Hindlimb muscle (tissue), 1 donor: ENCODE data around the gene KCTD20. TPM values are rescaled to one million over a fixed set of nuclear protein-coding genes. Genes with fewer than 3 reads are reported as not detected.
"Not testable (repeated sequence)": the region's sequence is repeated elsewhere in the genome, so short reads cannot be mapped to it uniquely, and the experiment has no call there.

Experiments
- DNase-seq: peaks from one replicate; pipeline ENCODE4 v3.0.0-alpha.2; 2013
- polyA plus RNA-seq: library from polyadenylated mRNA; unstranded; fragments of 120-200 nt; gene quantifications from one replicate; pipeline ENCODE4 v1.2.1, GENCODE V29; 2013; ENCODE audit not compliant: insufficient read length

The KCTD20 gene
- polyA plus RNA-seq, 1 donor, result 38.9 TPM

DNA sequence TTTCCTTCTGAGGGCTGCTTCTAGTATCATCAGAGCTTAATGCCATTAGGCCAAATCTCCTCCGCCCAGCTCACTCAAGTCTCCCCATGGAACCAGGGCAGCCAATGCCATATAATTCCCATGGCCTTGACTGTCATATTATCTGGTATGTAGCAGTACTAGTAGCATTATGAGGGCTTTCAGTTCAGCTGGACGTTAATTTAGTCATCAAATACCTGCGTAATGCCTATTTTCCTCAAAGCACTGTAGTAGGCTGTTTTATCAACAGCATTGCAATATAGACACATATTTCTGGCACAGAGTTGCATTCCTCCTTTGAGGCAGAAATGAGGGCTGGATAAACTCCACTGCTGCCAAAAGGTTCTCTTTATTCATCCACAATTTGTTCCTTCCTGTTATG, 1.7 kb downstream of the KCTD20 start:
- no peak for DNase-seq

DNA sequence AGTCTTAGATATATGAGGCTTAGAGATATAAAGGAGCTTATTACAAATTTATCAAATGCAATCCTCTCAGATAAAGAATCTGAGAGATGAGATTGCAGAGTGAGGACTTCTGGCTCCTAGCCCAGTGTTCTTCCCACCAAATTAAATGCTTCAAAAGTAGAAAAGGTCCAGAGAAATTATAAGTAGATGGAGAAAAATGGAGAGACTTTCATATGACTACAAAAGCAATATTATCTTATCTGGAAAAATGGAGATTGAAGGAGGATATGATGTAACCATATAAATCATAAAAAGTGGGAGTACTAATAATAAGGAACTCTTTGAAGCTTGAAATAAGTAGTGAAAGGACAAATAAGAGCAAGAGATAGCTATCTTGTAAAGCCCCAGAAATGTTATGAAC, 2.8 kb downstream of the KCTD20 start:
- DNase-seq, result no peak

DNA sequence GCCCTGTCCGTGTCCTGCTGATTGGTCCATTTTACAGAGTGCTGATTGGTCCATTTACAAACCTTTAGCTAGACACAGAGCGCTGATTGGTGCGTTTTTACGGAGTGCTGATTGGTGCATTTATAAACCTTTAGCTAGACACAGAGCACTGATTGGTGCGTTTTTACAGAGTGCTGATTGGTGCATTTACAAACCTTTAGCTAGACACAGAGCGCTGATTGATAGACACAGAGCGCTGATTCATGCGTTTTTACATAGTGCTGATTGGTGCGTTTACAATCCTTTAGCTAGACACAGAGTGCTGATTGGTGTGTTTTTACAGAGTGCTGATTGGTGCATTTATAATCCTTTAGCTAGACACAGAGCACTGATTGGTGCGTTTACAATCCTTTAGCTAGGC, 6.4 kb downstream of the KCTD20 start:
- DNase-seq, result not testable (repeated sequence)

DNA sequence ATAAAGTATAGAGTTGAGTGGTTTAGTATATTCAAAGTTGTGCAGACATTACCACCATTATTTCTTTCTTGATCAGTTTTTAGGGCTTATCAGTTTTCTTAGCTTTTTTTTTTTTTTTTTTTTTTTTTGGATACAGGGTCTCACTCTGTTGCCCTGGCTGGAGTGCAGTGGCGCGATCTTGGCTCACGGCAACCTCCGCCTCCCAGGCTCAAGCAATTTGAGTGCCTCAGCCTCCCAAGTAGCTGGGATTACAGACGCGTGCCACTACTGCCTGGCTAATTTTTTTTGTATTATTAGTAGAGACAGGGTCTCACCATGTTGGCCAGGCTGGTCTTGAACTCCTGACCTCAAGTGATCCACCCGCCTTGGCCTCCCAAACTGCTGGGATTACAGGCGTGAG, 10.1 kb downstream of the KCTD20 start:
- not testable (repeated sequence) for DNase-seq

DNA sequence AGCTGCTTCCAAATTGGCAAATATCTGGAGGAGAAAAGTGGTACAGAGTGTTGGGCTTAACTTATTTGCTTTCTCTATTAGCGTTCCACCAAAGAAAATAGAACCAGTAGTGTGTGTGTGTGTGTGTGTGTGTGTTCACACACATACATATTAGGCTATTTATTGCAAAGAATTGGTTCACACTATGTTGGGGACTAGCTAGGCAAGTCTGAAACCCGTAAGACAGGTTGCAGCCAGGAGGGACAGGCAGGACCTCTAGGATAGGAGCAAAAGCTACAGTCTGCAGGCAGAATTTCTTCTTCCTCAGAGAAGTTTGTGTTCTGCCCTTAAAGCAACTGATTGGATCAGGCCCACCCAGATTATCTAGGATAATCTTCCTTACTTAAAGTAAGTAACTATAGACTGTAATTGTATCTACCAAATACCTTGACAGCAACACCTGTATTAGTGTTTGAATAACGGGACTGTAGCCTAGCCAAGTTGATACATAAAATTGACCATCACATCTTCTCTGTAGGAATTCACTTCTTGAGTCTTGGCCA, 12.8 kb downstream of the KCTD20 start:
- no peak for DNase-seq

DNA sequence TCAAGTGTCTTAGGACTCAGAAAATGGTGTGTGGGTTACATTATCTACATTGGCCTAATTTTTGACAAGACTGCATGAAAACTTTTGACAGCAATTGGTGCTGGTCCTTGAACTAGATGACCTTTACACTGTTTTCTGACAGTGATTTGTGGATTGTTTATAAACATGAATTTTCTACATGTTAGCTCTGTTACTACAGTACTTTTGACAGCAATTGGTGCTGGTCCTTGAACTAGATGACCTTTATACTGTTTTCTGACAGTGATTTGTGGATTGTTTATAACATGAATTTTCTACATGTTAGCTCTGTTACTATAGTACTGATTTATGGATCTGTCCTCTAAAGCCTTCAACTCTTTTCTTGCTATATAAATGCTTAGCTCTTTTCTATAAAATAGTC, 16.7 kb downstream of the KCTD20 start:
- no peak for DNase-seq

DNA sequence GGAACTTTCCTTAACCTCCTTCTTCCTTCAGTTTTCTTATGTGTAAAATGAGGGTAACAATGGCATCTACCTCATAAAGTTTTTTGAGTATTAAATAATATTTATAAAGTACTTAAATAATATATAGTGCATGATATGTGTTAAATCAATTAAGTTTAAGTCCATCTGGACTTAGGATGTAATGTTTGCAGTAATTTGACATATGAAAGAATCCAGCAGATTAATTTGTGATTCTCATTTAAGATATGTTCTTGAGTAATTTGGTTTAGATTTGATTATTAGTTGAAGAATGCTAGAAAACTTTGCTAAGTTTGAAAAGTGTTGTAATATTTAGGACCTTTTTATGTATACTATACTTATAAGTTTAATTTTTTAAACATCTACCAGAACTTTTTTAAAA, 18.1 kb downstream of the KCTD20 start:
- no peak for DNase-seq

DNA sequence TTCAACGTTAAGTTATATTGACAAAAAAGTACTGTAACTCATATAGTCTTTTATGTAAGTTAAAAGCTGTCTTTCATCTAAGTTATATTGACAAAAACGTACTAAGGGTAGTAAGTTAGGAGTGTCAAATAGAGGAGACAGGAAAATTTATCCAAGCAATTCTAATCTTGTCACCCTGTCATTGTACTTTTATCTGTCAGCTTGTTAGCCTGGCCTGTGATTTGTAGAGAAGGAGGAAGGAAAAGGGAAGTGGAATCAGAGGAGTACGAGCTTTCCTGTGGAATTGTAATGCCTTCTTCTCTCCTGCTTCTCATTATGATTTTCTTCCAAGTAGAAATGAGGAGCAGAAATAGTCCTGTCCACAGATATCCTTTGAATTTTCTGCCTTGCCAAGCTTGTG, 18.8 kb downstream of the KCTD20 start:
- no peak for DNase-seq

DNA sequence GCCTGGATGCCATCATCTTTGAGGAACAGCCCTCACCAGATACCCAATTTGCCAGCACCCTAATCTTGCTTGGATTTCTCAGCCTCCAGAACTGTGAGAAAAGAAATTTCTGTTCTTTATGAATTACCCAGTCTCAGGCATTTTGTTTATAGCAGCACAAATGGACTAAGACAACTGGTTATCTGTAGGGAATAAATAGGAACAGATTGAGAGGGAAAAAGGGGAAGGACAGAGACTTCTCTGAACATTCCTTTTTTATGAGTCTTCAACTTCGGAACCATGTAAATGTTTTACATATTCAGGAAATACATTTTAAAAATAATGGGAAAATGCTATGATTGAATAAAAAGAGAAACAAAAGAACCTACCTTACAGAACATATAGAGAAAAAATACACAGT, 20.9 kb downstream of the KCTD20 start:
- DNase-seq, result no peak

DNA sequence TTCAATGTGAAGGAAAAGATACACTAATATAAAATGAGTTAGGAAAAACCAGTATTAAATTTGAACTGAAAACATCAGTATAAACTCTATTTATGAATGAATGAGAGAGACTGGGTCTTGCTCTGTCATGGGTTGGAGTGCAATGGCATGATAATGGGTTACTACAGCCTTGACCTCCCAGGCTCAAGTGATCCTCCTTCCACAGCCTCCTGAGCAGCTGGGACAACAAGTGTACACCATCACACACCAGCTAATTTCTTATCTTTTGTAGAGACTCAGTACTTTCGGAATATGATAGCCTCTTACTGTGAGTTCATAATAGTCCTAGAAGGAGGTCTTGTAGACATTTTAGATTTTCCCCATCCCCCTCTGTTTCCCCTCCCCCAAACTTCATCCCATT, 21.4 kb downstream of the KCTD20 start:
- no peak for DNase-seq

DNA sequence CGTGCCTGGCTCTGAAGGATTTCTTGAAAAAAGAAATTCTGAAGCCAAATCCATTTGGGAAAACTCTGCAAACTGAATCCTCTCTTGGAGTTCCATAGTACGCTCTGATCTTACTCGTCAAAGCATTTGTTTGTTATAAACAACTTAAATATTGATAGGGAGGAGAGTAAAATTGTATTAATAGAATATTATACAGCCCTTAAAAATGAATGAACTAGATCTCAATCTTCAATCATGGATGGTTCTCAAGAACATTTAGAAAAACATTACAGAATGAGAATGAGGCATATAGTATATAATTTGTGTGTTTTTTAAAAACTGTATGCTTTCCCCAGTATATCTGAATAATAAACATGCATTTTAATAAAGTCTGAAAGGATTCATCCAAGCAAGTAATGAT, 24.8 kb downstream of the KCTD20 start:
- DNase-seq, result no peak

DNA sequence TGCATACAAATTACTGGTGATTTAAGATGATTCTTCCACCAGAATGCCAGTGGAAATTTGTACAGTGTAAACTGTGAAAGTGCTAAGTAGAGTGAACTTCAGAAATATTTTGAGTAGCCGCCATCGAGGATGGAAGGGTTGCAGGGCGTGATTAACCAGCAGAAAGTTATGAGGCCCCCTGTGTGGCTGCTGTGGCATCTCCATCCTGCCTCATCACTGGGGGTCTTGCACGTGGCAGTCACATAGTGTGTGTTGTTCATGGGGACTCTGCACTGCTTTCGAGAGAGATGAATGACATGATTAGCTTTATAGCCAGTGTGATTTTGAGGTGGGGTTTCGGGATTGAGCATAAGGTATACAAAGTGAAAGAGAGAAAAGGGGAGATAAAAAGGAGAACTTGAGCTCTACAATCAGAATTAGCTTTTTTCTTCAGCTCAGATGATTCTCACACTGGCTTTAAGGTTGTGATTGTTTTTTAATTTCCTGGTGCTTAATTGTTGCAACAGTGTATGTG, 26.4 kb downstream of the KCTD20 start:
- no peak for DNase-seq

DNA sequence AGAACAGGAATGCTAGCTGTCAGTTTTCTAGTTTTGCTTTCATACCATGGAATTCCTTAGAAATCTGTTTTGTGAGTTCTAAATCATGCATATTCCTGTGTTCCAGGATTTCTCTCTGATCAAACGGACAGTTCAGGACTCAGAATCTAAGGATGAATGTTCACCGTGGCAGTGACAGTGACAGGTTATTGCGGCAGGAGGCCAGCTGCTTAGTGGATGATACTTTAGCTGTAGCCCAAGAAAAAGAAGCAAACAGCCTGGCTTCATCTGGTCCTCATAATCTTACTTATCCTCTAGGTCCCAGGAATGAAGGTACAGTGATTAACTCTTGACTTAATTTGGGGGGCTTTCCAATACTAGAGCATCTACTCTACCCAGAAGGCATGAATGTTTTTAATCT, 27.1 kb downstream of the KCTD20 start:
- DNase-seq, result no peak

DNA sequence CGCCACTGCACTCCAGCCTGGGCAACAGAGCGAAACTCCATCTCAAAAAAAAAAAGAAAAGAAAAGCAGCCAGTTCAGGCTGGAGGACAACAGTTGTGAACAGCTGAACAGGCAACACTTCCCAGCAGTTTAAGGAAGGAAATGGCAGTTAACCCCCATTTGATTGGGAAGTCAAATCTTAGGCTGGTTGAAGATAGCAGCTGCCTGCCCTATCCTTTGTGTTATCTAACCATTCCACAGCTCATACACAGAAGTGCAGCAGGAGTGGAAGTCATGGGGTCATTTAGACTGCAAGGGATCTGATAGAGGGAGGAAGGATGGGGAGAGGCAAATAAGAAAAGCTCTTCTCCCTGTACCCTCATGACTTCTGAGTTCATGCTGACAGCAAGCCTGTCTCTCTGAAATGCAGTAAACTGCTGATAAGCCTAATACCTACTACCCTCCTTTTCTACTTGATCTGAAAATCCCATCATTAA, 35.3 kb downstream of the KCTD20 start:
- DNase-seq, result no peak

DNA sequence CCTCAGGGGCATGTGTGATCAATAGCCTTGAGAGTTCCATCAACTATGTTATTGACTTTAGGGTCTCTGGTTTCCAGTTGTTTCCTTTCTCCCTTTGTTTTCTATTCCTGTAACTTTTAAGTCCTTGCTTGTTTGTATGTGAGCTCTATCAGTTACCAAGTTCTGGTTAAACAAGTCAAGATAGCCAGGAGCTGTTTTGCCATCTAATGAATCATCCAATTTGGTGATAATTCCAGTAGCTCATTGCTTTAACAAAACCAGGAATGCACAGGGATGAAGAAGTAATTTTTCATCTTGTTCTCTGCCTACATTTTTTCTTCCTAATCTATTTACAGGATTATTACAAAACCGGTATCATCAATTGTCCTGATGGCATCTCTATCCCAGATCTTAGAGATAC, 36.5 kb downstream of the KCTD20 start:
- no peak for DNase-seq

DNA sequence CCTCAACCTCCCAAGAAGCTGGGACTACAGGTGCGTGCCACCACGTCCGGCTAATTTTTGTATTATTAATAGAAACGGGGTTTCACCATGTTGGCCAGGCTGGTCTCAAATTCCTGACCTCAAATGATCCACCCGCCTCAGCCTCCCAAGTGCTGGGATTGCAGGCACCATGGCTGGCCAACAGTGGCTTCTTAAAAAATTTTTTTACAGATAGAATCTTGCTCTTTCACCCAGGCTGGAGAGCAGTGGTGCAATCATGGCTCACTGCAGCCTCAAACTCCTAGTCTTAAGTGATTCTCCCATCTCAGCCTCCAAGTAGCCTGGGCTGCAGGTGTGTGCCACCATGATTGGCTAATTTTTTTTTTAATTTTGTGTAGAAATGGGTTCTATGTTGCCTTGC, 40.5 kb downstream of the KCTD20 start:
- DNase-seq, result not testable (repeated sequence)

DNA sequence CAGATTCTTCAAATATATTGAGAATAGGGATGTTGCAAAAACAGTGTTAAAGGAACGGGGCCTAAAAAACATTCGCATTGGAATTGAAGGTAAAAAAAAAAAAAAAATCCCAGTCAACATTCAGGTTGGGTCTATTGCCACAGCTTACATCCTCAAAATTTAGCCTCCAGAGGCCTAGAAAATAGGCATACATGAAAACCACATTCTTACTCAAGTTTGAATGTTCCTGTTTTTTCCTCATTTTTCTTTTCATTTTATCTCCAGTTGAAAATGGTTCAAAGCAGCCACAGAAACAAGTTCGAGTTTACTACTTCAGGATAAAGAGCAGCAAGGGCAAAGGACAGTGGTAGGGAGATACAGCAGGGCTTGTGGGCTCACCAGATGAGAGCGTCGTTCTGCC, 41.9 kb downstream of the KCTD20 start:
- DNase-seq, result no peak

DNA sequence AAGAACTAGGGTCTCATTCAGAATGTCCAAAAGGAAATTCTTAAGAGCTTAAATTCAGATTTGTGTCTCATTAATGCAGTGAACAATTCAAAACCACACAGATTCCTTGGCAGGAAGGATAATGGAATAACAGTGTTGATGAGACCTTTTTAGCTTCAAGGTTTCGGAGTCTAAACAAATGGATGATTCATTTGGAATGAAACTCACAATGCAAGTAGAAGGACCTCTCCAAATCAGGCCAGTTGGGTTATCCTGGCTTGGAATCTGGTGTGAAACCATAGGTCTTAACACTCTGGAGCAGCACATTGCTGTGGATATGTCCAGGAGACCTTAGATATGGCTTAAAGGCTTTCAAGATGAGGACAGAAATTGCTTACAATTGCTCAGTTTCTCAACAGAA, 44.9 kb downstream of the KCTD20 start:
- DNase-seq, result no peak

DNA sequence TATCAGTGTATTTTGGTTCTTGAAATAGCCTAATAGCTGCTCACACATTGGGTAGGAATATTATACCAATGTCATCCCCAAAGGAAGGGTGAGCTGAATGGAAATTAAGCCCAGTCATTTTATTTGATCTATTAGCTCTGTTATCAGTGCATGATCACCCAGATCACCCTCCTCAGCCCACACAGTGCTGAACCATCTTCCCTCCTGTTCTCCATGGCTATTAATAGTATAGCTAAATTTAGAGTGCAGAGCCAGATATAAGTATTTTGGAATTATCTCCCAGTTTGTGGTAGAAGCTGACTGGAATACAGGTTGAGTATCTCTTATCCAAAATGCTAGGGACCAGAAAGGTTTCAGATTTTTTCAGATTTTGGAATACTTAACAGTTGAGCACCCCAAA, 45.4 kb downstream of the KCTD20 start:
- no peak for DNase-seq

DNA sequence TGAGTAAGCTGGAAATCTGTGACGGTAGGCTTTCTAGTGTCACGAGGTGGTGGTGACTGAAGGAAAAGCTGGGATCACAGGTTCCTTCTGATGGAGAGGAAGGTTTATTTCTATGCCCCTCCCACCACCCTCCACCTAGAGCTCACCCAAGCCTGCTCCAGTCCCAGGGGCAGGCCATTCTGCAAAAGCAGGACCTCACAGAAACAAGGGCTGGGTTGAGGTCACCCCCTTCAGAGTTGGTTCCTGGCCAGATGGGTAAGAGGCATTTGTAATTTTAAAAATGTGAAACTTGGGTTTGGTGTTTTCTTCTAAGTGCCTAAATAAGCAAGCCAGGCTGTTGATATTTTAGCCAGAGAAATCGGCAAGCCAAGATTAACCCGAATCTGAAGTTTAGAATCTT, 46.6 kb downstream of the KCTD20 start:
- no peak for DNase-seq

DNA sequence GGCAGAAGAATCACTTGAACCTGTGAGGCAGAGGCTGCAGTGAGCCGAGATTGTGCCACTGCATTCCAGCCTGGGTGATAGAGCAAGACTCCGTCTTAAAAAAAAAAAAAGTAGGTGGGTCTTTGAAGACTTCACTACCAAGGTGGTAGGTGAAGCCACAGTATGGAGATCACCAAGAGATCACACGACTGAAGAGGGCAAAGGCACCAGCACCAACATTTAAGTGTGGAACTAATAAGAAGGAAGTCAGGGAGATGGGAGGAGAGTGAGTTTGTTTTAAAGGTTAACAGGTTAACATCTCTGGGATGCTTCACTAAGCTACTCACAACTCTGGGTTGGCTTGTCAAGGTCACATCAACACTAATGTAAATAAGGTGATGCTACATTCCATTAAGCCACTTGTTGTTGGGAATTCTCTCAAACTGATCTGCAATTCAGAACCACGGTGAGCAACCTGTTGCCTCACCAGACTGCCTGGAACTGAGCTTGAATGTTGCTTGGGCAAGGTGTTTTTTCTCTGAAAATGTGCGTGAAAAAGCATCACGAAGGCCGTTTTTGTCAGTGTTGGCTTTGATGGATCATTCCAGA, 48.7 kb downstream of the KCTD20 start:
- DNase-seq, result no peak

DNA sequence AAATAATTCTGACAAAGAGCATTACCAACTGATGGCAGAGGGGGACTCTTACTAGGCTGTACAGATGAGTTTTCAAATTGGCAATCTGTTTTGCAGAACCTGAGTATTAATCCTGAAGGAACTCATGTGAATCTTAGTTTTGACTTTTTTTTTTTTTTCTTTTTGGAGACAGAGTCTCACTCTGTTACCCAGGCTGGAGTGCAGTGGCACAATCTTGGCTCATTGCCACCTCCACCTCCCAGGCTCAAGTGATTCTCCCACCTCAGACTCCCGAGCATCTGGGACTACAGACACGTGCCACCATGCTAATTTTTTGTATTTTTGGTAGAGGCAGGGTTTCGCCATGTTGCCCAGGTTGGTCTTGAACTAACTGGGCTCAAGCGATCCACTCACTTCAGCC, 49.3 kb downstream of the KCTD20 start:
- DNase-seq, result no peak

DNA sequence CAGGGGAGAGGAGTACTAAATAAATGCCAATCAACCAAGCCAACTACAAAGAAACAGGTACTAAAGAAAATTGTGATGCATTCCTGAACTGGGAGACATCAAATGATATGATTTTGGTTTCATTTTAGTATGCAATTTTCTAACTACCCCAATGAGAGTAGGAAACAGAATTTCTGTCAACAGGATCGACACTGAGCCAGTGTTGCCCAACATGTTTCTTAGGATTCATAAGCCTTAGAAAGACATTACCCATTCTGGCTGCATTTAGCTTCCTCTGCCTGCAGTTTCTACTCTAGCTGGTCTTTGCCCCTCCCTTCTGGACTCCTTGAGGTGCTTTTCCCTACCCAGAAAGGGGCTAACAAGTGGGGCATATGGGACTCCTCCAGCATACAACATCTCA, 49.8 kb downstream of the KCTD20 start:
- no peak for DNase-seq

DNA sequence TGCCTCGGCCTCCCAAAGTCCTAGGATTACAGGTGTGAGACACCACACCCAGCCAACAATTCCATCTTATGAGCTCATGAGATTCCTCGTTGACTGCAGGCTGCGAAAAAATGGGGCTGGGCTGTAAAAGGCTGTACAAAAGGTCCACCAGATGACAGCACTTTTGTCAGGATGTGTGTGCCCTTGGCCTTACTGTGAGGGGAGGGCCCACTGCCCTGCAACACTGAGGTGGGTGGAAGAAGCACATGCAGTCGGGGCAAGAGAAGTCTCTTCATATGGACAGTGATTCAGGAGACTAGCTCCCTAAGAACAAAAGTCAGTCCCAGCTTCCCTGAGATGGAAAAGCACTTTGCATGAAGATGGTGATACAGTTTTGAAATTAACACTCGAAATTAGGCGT, 50.5 kb downstream of the KCTD20 start:
- DNase-seq, result no peak

DNA sequence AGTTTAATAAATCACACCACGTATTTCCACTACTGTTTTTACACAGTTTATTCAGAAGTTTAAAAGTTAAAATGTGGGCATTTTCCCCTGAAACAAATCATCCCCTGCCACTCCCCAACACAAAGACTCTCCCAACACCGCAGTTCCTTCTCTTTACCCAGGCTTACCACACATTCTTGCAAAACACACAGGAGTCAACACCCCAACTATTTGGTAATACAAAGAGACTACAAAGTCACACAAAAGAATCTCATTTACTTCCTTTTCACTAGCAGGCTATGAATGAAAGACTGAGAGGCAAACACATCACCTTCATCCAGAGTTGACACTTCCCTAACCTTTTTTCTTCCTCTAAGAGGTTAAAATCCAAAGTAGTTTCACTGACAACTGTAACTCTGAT, 51.1 kb downstream of the KCTD20 start:
- DNase-seq, result no peak
